Measurements from ENCODE around the gene KCNB1.
"Not testable (repeated sequence)": the region's sequence is repeated elsewhere in the genome, so short reads cannot be mapped to it uniquely, and the experiment has no call there.

KCNB1 gene

GRCh38 chr20:49431329-49431728 is 51.1 kb downstream of the KCNB1 start:
- no peak for DNase-seq

DNA sequence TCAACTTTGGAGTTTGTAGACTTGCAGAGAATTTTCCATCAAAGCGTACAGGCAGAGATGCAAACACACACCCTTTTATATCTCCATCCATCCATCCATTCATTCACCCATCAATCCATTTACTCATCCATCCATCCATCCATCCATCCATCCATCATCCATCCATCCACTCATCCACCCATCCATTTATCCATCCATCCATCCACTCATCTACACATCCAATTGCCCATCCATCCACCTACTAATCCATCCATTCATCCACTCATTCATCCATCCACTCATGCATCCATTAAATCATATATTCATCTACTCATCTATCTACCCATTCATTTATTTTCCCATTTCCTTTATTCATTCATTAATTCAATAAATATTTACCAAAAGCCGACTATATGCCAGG is 52.1 kb downstream of the KCNB1 start:
- DNase-seq = no peak

DNA sequence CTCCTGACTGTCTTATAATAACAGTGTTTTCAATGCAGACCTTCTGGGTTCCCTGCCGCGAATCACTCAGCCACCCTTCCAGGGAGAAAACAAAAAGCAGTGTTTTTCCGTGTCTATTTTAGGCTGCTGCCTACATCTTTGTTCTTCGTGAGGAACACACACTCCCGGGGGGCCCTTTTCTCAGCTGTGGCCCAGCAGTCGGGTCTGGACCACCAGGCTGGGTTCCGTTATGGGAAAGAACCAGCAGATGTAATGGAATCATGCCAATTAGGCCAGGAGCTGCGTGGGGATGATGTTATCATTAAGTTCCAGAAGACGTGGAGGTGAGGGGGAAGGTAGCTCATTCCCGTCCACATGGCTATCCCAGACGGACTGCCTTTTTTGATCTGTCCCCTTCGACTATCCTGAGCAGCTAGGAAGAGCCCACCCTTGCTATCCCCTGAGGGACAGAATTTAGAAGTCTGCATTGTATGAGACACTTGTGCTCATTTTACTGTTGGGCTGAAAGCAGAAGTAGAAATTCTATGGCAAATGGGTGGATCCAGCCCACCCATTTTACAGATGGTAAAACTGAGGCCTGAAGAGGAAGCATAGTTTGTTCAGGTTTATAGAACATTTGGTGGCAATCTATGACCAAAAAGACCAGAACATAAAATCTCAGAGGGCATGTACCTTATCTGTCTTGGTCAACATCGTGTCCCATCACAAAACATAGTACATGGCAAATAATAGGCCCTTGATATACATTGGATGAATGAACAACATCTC is 54.5 kb downstream of the KCNB1 start:
- no peak for DNase-seq

- no peak for DNase-seq
Measured at GRCh38 chr20:49426873-49427272, 55.6 kb downstream of the KCNB1 start.

DNA sequence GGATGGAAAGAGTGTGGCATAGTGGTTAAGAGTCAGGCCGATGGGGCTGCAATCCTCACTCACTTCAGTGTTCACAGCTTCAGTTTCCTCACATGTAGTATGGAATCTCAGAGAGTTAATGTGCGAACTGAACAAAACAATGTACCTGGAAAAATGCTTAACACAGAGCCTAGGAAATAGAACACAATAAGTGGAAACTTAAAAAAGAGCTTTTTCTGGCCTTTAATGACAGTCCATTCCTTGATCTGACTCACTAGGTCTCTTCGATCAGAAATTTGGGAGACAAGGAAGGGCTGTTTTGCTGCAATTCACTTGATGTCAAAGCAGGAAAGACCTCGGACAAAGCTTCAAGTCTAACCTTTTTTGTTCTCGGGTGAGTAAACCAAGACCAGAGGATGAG is 56.1 kb downstream of the KCNB1 start:
- DNase-seq = no peak

DNA sequence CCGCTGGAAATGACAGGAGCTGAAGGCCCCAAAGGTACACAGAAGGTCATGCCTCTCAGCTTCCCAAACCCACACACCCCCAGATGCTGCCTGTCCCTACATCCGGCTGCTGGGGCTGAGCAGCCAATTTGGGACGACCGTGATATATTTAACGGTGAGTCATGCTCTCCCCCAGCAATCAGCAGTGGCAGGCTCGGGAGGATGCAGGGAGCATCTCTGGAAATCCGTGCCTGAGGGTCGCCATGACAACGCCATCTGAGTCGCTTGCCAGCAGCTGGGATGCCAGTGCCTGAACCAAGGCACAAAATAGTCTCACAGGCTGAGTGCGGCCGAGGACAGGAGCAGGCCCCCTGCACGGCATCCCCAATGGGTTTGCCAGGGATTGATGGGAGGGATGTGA is 57.9 kb downstream of the KCNB1 start:
- no peak for DNase-seq

DNA sequence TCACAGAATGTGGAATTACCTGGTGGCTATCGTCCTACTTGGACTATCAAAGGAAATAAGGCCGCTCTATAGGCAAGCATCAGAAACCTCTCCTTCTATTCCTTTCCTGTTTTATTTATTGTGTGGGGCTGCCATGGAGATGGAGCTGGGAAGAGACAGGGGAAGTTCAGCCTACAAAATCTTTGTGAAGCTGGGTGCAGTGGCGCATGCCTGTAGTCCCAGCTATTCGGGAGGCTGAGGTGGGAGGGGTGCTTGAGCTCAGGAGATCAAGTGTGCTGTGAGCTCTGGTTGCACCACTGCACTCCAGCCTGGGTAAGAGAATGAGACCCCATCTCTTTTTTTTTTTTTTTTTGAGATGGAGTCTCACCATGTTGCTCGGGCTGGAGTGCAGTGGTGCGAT is 60.3 kb downstream of the KCNB1 start:
- no peak for DNase-seq

- DNase-seq = no peak
Measured at GRCh38 chr20:49420811-49421295, 61.6 kb downstream of the KCNB1 start.

- no peak for DNase-seq
Measured at GRCh38 chr20:49420292-49420691, 62.2 kb downstream of the KCNB1 start.

GRCh38 chr20:49419785-49420184 is 62.7 kb downstream of the KCNB1 start:
- DNase-seq = no peak

DNA sequence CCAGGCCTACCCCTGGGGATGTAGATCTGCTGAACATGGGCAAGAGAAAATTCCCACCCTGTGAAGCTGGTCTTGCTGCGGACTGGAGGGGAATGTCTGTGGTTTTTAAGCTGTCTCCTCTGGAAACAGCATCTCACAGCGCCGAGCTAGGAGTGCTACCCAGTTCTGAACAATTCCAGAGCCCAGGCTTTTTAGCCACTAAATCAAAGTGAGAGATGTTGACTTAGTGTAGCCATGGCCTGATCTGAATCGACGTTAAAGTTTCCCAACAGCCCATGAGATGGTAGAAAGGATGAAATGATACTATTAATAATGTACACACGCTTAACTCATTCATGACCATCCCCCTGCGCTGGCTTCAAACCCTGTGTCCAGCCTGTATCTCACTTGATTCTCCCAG is 63.7 kb downstream of the KCNB1 start:
- DNase-seq = no peak

DNA sequence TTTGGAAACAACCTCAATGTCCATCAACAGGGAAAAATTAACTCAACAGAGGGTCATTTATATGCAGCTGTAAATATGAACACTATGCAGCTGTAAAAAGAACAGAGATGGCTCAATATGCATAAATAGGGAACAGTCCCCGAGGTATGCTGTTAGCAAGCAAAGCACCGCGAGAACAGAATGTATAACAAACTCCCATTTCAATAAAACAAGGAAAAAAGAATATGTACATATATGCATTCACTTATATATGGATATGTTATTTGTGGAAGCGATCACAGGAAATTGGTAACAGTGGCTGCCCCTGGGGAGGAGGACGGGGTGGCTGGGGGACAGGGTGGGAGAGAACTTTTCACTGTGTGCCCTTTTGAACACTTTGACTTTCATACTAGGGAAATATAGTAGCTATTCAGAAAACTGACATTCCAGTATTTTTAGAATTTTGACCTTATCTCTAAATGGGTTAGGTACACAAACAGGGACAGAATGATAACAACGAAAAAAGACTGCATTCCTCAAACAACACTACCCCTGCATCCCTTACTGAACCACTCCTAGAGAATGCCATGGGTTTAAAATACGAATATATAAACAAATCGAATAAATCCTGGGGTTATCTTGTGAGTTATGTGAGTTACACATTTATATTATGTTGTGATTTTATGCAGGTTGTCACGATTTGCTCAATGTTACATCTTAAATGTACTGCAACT is 64.5 kb downstream of the KCNB1 start:
- no peak for DNase-seq

- DNase-seq = no peak
Measured at GRCh38 chr20:49415668-49416044, 66.8 kb downstream of the KCNB1 start.

- no peak for DNase-seq
Measured at GRCh38 chr20:49415005-49415667, 67.3 kb downstream of the KCNB1 start.

DNA sequence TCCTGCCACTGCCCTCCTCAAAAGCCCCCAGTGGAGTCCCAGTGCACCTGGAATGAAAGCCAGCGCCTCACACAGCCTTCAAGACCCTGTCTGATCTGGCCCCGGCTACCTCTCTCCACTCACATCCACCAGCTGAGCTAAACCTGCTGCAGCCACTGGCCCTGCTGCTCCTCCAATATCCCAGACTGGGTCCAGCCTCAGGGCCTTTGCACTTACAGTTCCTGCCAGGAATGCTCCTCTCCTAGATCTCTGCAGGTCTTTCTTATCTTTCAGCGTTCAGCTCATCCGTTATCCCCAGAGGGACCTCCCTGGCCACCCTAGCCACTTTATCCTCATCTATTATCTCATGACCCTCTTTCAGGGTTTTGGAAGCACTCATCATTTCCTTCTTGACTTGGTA is 68.8 kb downstream of the KCNB1 start:
- DNase-seq = no peak

DNA sequence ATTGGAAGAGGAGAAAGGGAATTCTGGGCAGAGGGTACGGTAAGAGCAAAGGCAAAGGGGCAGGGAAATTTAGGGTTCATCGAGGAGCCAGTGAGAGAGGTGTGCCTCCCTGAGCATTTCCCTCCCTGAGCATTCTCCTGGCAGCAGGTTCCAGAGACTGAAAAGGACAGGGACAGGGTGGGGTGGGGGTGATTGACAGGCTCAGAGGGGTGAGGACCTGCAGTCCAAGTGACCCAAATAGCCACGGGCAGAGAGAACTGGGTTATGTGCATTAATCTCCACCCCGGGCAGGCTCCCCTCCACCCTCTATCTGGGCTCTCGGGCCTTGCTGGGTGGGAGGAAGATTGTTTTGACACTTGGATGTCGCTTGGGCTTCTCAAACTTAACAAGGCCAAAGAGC is 69.5 kb downstream of the KCNB1 start:
- no peak for DNase-seq

- no peak for DNase-seq
Measured at GRCh38 chr20:49412254-49412653, 70.2 kb downstream of the KCNB1 start.

GRCh38 chr20:49411221-49411925 is 71.1 kb downstream of the KCNB1 start:
- no peak for DNase-seq

DNA sequence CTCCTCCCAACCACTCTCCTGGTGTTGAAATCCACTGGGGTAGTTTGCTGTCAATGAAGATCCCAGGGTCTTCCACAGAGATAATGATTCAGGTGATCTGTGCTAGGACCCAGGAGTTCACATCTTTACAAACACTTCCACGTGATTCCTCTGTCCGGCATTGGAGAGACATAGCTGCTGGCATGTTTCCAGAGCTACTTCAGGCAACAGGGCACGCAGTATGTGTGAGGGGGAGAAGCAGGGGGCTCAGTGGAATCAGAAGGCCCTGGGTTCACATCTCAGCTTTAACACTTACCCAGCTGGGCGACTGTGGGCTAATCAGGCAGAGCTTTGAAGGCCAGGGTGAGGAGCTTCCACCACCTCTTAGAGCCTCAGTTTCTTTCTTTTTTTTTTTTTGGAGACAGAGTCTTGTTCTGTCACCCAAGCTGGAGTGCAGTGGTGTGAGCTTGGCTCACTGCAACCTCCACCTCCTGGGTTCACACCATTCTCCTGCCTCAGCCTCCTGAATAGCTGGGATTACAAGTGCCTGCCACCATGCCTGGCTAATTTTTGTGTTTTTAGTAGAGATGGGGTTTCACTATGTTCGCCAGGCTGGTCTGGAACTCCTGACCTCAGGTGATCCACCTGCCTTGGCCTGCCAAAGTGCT is 72.4 kb downstream of the KCNB1 start:
- not testable (repeated sequence) for DNase-seq

DNA sequence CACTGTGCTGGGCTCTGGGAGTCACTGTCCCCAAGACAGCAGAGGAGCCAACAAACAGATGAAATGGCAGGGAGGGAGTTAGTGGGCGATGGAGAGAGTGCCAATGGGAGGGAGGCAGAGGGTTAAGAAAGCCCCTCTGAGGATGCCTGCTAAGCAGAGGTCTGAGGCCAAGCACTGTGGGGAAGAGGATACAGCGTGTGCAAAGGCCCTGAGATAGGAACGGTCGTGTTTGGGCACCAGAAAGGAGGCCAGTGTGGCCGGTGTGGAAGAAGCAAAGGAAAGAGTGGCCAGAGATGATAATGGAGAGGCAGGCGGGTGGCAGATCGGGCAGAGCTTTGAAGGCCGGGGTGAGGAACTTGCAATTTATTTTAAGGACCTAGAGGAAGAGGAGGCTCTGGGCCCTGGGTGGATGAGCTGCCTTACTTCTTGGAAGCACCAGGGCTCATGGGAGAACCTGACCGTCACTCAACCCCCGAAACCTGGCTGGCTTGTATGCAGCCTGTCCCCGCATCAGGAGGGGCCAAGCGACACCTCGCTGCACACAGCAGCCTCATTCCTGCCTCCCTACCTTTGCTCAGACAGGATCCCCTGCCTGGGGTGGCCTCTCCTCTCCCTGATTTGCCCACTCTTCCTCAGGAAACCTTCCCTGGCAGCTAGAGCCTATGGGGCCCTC is 73.0 kb downstream of the KCNB1 start:
- no peak for DNase-seq

- DNase-seq = no peak
Measured at GRCh38 chr20:49408509-49409104, 73.9 kb downstream of the KCNB1 start.

DNA sequence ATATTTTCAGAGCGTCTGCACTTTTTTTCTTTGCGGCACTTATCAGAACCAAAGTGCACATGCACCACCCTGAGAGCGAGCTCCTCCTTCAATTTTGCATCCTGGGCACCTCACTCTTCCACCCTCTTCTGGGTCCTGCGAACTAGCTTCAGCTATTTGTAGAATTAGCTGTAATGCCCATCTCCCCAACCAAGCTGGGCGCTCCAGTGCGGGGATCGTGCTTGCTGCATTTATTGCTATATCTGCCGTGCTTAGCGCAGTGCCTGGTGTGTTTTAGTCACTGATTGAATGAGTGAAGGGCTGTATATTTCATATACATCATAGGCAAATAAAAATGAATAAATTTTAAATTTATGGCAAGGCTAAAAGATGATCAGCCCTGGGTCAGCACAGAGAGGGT is 75.8 kb downstream of the KCNB1 start:
- no peak for DNase-seq
